K562 (cell line): ENCODE measurements around the gene SPG21. TPM values are rescaled to one million over a fixed set of nuclear protein-coding genes. Genes with fewer than 3 reads are reported as not detected.
A peak's percentile ranks its signal among the peaks of the same experiment; 100 is the strongest.

ENCODE experiments used
- ATAC-seq: fragments of 200-7000 bp; cut with Tn5 transposase; 3 replicates; pipeline ENCODE4 v1.9.1; 2020; ENCODE audit warnings: moderate library complexity
- BruUV-seq: library from RNA; stranded (reverse); fragments of 400-500 nt; replicated peaks from 2 replicates; lab custom pipeline; 2021; lab: Mats Ljungman, UMichigan
- CTCF ChIA-PET: fragments of 300-600 bp; formaldehyde crosslinking; extraction: SDS; loops from one replicate; lab custom pipeline; 2021; ENCODE audit warnings: low intra/inter-chr PET ratio; lab: Yijun Ruan, JAX
- POLR2A ChIA-PET: fragments of 300-600, 350-650 bp; sonication (Branson Sonifier 250); formaldehyde crosslinking; extraction: SDS; loops from one replicate; lab custom pipeline; 2021; ENCODE audit warnings: antibody characterized with exemption, inconsistent platforms; lab: Yijun Ruan, JAX
- DNase-seq, 4 experiments: peaks; one replicate each; pipeline versions ENCODE4 v3.0.0 to v3.0.0-alpha.2; 2011 to 2018; ENCODE audit warnings: low spot score in 3 of 4, mixed read lengths in 3 of 4; ENCODE audit errors: extremely low read depth in 1 of 4
- FAIRE-seq: peaks from 2 replicates; lab custom pipeline; 2011; peaks lifted over from hg19 to GRCh38; lab: Jason Lieb, UNC
- H2AFZ ChIP-seq: 2 replicates; pipeline ENCODE4 v1.6.0; 2011; ENCODE audit warnings: low read depth, low read length, control low read depth, inconsistent platforms
- H3K27ac ChIP-seq: fragments of 200-600 bp; 3 replicates; pipeline ENCODE4 v1.8.0; 2011; ENCODE audit warnings: low read depth, mild to moderate bottlenecking, control low read depth, inconsistent platforms, low read length, moderate library complexity, mixed read lengths; ENCODE audit errors: extremely low read depth
- H3K27me3 ChIP-seq, 2 experiments: fragments of 300-600 bp in 1 of 2; 2 replicates in 1 of 2; 3 replicates in 1 of 2; pipeline versions ENCODE4 v1.6.0 to v1.8.0; 2011; ENCODE audit warnings: inconsistent platforms in 2 of 2, low read length in 2 of 2, mild to moderate bottlenecking in 1 of 2, mixed read lengths in 1 of 2, moderate library complexity in 1 of 2; ENCODE audit not compliant: control insufficient read depth in 2 of 2, insufficient read depth in 2 of 2
- H3K36me3 ChIP-seq: fragments of 300-600 bp; 3 replicates; pipeline ENCODE4 v1.8.0; 2011; ENCODE audit warnings: mild to moderate bottlenecking, low read length, inconsistent platforms; ENCODE audit not compliant: control insufficient read depth, insufficient read depth
- H3K4me1 ChIP-seq, 2 experiments: fragments of 200-600 bp in 1 of 2; replicated peaks in 1 of 2; 2 replicates in 1 of 2; 3 replicates in 1 of 2; pipeline versions ENCODE4 v1.5.1 to v1.8.0; 2011; ENCODE audit warnings: inconsistent platforms in 2 of 2, low read length in 2 of 2, mild to moderate bottlenecking in 1 of 2, mixed read lengths in 1 of 2, moderate library complexity in 1 of 2; ENCODE audit not compliant: control insufficient read depth in 2 of 2, insufficient read depth in 2 of 2
- H3K4me2 ChIP-seq: 2 replicates; pipeline ENCODE4 v1.6.1; 2011; ENCODE audit warnings: low read length, control low read depth, inconsistent platforms, mixed read lengths; ENCODE audit not compliant: insufficient read depth
- H3K4me3 ChIP-seq: fragments of 200-600 bp; sonication (generic), shearing (Covaris generic); 2 replicates; pipeline ENCODE4 v1.5.1; 2016; ENCODE audit warnings: control low read depth, inconsistent platforms
- H3K79me2 ChIP-seq: fragments of 200-600 bp; 3 replicates; pipeline ENCODE4 v1.8.0; 2011; ENCODE audit warnings: low read length, inconsistent platforms; ENCODE audit not compliant: control insufficient read depth, insufficient read depth
- H3K9ac ChIP-seq, 2 experiments: 2 replicates each; pipeline versions ENCODE4 v1.6.0 to v1.6.1; 2011; ENCODE audit warnings: low read depth in 2 of 2, low read length in 2 of 2, control low read depth in 1 of 2, inconsistent platforms in 1 of 2, mild to moderate bottlenecking in 1 of 2, mixed read lengths in 1 of 2; ENCODE audit not compliant: insufficient read depth in 1 of 2
- H3K9me1 ChIP-seq: one replicate; pipeline ENCODE4 v1.6.0; 2011; ENCODE audit warnings: inconsistent platforms, mild to moderate bottlenecking, low read length, moderate library complexity; ENCODE audit not compliant: control insufficient read depth, insufficient read depth
- H3K9me3 ChIP-seq: replicated peaks from 2 replicates; pipeline ENCODE4 v1.5.1; 2011; ENCODE audit warnings: low read depth, low read length, inconsistent platforms; ENCODE audit not compliant: control insufficient read depth, insufficient read depth
- H4K20me1 ChIP-seq: replicated peaks from 2 replicates; pipeline ENCODE4 v1.6.1; 2011; ENCODE audit warnings: low read length, inconsistent platforms, mixed read lengths; ENCODE audit not compliant: control insufficient read depth, insufficient read depth
- BRF2 ChIP-seq: IDR thresholded peaks from 3 replicates; pipeline ENCODE4 v1.6.1; 2011; ENCODE audit warnings: borderline replicate concordance, mild to moderate bottlenecking; ENCODE audit not compliant: insufficient read length, insufficient read depth
- EHMT2 ChIP-seq: fragments of 450-650 bp; IDR thresholded peaks from 2 replicates; pipeline ENCODE4 v1.6.1; 2018; ENCODE audit warnings: antibody characterized with exemption
- POLR2A ChIP-seq: fragments of 450-650 bp; conservative IDR thresholded peaks from 2 replicates; pipeline ENCODE4 v1.6.1; 2016
- POLR2G ChIP-seq: fragments of 200-400 bp; formaldehyde crosslinking; IDR thresholded peaks from 2 replicates; pipeline ENCODE4 v1.6.1; 2017; ENCODE audit warnings: low read depth, mild to moderate bottlenecking, antibody characterized with exemption, low read length, moderate library complexity
- SAFB ChIP-seq: fragments of 200-400 bp; formaldehyde crosslinking; IDR thresholded peaks from 2 replicates; pipeline ENCODE4 v1.6.1; 2017; ENCODE audit warnings: low read depth, low read length, borderline replicate concordance
- WGBS: fragments of 100-300 bp; shearing (Covaris generic); methylation state at CpG from one replicate; pipeline ENCODE4 v1.1.6; 2016; ENCODE audit warnings: low coverage, mixed read lengths; ENCODE audit not compliant: insufficient coverage; ENCODE audit errors: missing lambda C conversion rate; 5-methylcytosine and 5-hydroxymethylcytosine counted together
- in situ Hi-C: fragments of 300-500 bp; cut with MboI; formaldehyde crosslinking; loops from 4 replicates; pipeline ENCODE4 v1.15.0; 2018; ENCODE audit warnings: inconsistent platforms, mixed read lengths
- intact Hi-C: fragments of 100-400 bp; cut with micrococcal nuclease; formaldehyde crosslinking; loops from 2 replicates; pipeline ENCODE4 v1.14.2; 2022
- polyA plus RNA-seq, 8 experiments: library from polyadenylated mRNA; depleted of rRNA in 4 of 8; stranded (reverse) in 5 of 8; unstranded in 3 of 8; fragments of >200 nt; fragmentation: Nextera tagmentation in 2 of 8; fragmentation: Illumina TruSeq in 1 of 8; extraction: Ambion mirVana in 2 of 8; extraction: Trizol in 1 of 8; gene quantifications; 2 replicates each; pipeline versions ENCODE4 v1.2.1 to v1.2.3, GENCODE V29; 2011 to 2014; ENCODE audit warnings: inconsistent platforms in 1 of 8, missing spikeins in 1 of 8
- total RNA-seq, 7 experiments: library from RNA; depleted of rRNA in 6 of 7; stranded (reverse); fragments of >200 nt in 6 of 7; fragmentation: Illumina TruSeq in 2 of 7; extraction: Trizol in 2 of 7; gene quantifications; 2 replicates each; pipeline versions ENCODE4 v1.2.1 to v1.2.3, GENCODE V29; 2011 to 2021; ENCODE audit warnings: low replicate concordance in 1 of 7
- TF ChIP-seq, protein P1 (sequence below): sonication (generic); formaldehyde crosslinking; IDR thresholded peaks from 2 replicates; pipeline ENCODE4 v1.8.1; 2023; ENCODE audit warnings: mild to moderate bottlenecking, missing genetic modification reagents
- TF ChIP-seq, protein P2 (sequence below): fragments of 150-350 bp; conservative IDR thresholded peaks from 2 replicates; pipeline ENCODE4 v1.6.1; 2014; ENCODE audit warnings: low read length

The SPG21 gene
- total and polyA plus RNA-seq, 9 of the 15 experiments (the other 6 are each of a cell fraction or from before 2014, with no cell fraction given) = 22.8 to 98.8 (median 65.1) TPM

DNA sequence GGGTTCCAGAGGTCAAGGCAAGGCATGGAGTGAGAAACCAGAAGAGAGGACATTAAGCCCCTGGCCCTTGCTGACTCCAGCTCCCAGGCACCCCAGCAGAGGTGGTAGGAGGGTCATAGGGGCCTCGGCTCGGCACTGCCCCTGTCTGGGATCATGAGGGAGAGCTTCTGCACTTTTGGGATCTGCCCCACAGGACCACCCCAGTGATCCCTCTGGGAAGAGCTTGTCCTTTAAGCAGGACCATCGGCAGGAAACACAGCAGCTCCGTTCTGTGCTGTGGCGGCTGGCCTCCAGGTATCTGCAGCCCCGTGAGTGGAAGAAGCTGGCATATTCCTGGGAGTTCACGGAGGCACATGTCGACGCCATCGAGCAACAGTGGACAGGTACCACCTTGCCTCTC is 42.5 kb downstream of the SPG21 start:
- no peaks in the 10 kb centered on the region for H3K36me3 ChIP-seq
- H3K79me2 ChIP-seq = no peaks in the 10 kb centered on the region
- DNase-seq (no peak), ATAC-seq (no peak), FAIRE-seq (no peak)
- intact Hi-C loops = no loop called here
- H3K9me3 ChIP-seq = no peaks in the 10 kb centered on the region
- H4K20me1 ChIP-seq = no peaks in the 10 kb centered on the region
- in situ Hi-C loops = no loop called here
- H3K4me1 ChIP-seq = no peaks in the 10 kb centered on the region
- no TSS peak for BruUV-seq
- ChIA-PET CTCF (interaction anchor here (0.6 kb wide), 2 partner anchors 84 to 694 kb away, joined by 3 to 4 read pairs; no protein-coding TSS in a partner anchor), POLR2A (interaction anchor here (0.7 to 1.3 kb wide), 2 partner anchors 11 to 38 kb away, joined by 3 to 4 read pairs; no protein-coding TSS in a partner anchor)
- no peak overlapping the region for H3K27ac ChIP-seq
- 23% methylated on average over 10 of the region's 10 CpGs for WGBS
- H2AFZ ChIP-seq = no peak overlapping the region
- H3K4me3 ChIP-seq = no peak overlapping the region
- H3K27me3 ChIP-seq = peaks cover 2 to 11% of the 10 kb centered on the region in 2 experiments; a peak in 3 of 5 replicates
- H3K4me2 ChIP-seq = no peak overlapping the region
- TF ChIP-seq POLR2G (0 out of 2 replicates have a peak, but pooled peaks have one; percentile 27), POLR2A (0 out of 2 replicates have a peak, but pooled peaks have one; percentile 24)
- TF ChIP-seq, protein P1, sequence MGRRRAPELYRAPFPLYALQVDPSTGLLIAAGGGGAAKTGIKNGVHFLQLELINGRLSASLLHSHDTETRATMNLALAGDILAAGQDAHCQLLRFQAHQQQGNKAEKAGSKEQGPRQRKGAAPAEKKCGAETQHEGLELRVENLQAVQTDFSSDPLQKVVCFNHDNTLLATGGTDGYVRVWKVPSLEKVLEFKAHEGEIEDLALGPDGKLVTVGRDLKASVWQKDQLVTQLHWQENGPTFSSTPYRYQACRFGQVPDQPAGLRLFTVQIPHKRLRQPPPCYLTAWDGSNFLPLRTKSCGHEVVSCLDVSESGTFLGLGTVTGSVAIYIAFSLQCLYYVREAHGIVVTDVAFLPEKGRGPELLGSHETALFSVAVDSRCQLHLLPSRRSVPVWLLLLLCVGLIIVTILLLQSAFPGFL (CRISPR knock-in tag) = no peak
- H3K9ac ChIP-seq = no peak overlapping the region
- no peaks in the 10 kb centered on the region for H3K9me1 ChIP-seq

GRCh38 chr15:64944961-64945360 is 44.8 kb downstream of the SPG21 start:
- ChIA-PET CTCF (no interaction called here), POLR2A (no interaction called here)
- ATAC-seq (no peak), DNase-seq (no peak), FAIRE-seq (peak; percentile 40)
- Histone ChIP-seq H3K79me2 (no peaks in the 10 kb centered on the region), H2AFZ (no peak overlapping the region), H3K9me3 (no peaks in the 10 kb centered on the region), H3K27ac (no peak overlapping the region), H4K20me1 (no peaks in the 10 kb centered on the region), H3K4me3 (no peak overlapping the region), H3K27me3 (peaks cover 2 to 11% of the 10 kb centered on the region in 2 experiments; a peak in 3 of 5 replicates), H3K36me3 (no peaks in the 10 kb centered on the region), H3K9ac (no peak overlapping the region), H3K9me1 (no peaks in the 10 kb centered on the region), H3K4me1 (no peaks in the 10 kb centered on the region), H3K4me2 (no peak overlapping the region)
- intact Hi-C loops (no loop called here), in situ Hi-C loops (no loop called here)
- no peak for TF ChIP-seq SAFB
- TF ChIP-seq, protein P2, sequence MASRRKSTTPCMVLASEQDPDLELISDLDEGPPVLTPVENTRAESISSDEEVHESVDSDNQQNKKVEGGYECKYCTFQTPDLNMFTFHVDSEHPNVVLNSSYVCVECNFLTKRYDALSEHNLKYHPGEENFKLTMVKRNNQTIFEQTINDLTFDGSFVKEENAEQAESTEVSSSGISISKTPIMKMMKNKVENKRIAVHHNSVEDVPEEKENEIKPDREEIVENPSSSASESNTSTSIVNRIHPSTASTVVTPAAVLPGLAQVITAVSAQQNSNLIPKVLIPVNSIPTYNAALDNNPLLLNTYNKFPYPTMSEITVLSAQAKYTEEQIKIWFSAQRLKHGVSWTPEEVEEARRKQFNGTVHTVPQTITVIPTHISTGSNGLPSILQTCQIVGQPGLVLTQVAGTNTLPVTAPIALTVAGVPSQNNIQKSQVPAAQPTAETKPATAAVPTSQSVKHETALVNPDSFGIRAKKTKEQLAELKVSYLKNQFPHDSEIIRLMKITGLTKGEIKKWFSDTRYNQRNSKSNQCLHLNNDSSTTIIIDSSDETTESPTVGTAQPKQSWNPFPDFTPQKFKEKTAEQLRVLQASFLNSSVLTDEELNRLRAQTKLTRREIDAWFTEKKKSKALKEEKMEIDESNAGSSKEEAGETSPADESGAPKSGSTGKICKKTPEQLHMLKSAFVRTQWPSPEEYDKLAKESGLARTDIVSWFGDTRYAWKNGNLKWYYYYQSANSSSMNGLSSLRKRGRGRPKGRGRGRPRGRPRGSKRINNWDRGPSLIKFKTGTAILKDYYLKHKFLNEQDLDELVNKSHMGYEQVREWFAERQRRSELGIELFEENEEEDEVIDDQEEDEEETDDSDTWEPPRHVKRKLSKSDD = no peak
- TF ChIP-seq EHMT2 = no peak
- TF ChIP-seq BRF2 = no peak
- WGBS = 0% methylated on average over 4 of the region's 4 CpGs
- BruUV-seq = no TSS peak
